Measurements from ENCODE around the gene FAM168A. TPM values are rescaled to one million over a fixed set of nuclear protein-coding genes. Genes with fewer than 3 reads are reported as not detected.

FAM168A gene
- total and polyA plus RNA-seq, 4 donors, result 4.8 to 14.6 (median 9.1) TPM

GRCh38 chr11:73409431-73409830 lies 188.5 kb downstream of the FAM168A start:
- Histone ChIP-seq H3K27ac (ENCODE audit: low read depth in 1 of 2, low read length in 2 of 2) (no peak overlapping the region), H3K4me3 (ENCODE audit: low read depth in 1 of 3, low read length in 3 of 3) (no peak overlapping the region), H3K9ac (ENCODE audit: low read depth in 1 of 2, low read length in 2 of 2) (no peak overlapping the region), H3K4me1 (ENCODE audit: control insufficient read depth in 4 of 4, insufficient read depth in 4 of 4, low read length in 3 of 4) (no peaks in the 10 kb centered on the region), H3K27me3 (ENCODE audit: control insufficient read depth in 4 of 4, insufficient read depth in 4 of 4, low read length in 3 of 4) (no peaks in the 10 kb centered on the region), H3K36me3 (ENCODE audit: control insufficient read depth in 4 of 4, insufficient read depth in 3 of 4, low read depth in 1 of 4, low read length in 3 of 4) (peaks cover 0 to 28% (median 13%) of the 10 kb centered on the region in 4 donors), H3K9me3 (ENCODE audit: control insufficient read depth in 4 of 4, low read length in 3 of 4) (no peaks in the 10 kb centered on the region)
- no peak for TF ChIP-seq YY1 (IDR thresholded peaks at IDR 0.05)
- no peak for TF ChIP-seq ZBTB33 (IDR thresholded peaks at IDR 0.05)
- no peak for TF ChIP-seq REST (IDR thresholded peaks at IDR 0.05)
- TF ChIP-seq HNF4A (conservative IDR thresholded peaks at IDR 0.05), result no peak
- TF ChIP-seq RAD21 (IDR thresholded peaks at IDR 0.05), result no peak
- no peak for TF ChIP-seq TAF1 (conservative IDR thresholded peaks at IDR 0.05)
- TF ChIP-seq NR2F2 (IDR thresholded peaks at IDR 0.05), result no peak
- TF ChIP-seq, protein P1, sequence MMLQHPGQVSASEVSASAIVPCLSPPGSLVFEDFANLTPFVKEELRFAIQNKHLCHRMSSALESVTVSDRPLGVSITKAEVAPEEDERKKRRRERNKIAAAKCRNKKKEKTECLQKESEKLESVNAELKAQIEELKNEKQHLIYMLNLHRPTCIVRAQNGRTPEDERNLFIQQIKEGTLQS (IDR thresholded peaks at IDR 0.05), result no peak
- no peak for TF ChIP-seq GABPA (IDR thresholded peaks at IDR 0.05 in 1 of 2, conservative IDR thresholded peaks at IDR 0.05 in 1 of 2)
- no peak for TF ChIP-seq HNF4G (IDR thresholded peaks at IDR 0.05)
- TF ChIP-seq MAX (IDR thresholded peaks at IDR 0.05), result no peak
- TF ChIP-seq JUND (IDR thresholded peaks at IDR 0.05), result no peak
- TF ChIP-seq EGR1 (IDR thresholded peaks at IDR 0.05; ENCODE audit: low read depth in 2 of 2), result no peak
- DNase-seq (ENCODE audit: low spot score), result no peak
- 97% methylated on average over 8 of the region's 8 CpGs for WGBS

GRCh38 chr11:73406619-73407018 lies 191.3 kb downstream of the FAM168A start:
- Histone ChIP-seq H3K27ac (ENCODE audit: low read depth in 1 of 2, low read length in 2 of 2) (no peak overlapping the region), H3K36me3 (ENCODE audit: control insufficient read depth in 4 of 4, insufficient read depth in 3 of 4, low read depth in 1 of 4, low read length in 3 of 4) (peaks cover 0 to 28% (median 13%) of the 10 kb centered on the region in 4 donors), H3K9ac (ENCODE audit: low read depth in 1 of 2, low read length in 2 of 2) (no peak overlapping the region), H3K4me1 (ENCODE audit: control insufficient read depth in 4 of 4, insufficient read depth in 4 of 4, low read length in 3 of 4) (no peaks in the 10 kb centered on the region), H3K9me3 (ENCODE audit: control insufficient read depth in 4 of 4, low read length in 3 of 4) (no peaks in the 10 kb centered on the region), H3K4me3 (ENCODE audit: low read depth in 1 of 3, low read length in 3 of 3) (no peak overlapping the region), H3K27me3 (ENCODE audit: control insufficient read depth in 4 of 4, insufficient read depth in 4 of 4, low read length in 3 of 4) (no peaks in the 10 kb centered on the region)
- WGBS, result 94% methylated on average over 5 of the region's 5 CpGs
- no peak for DNase-seq (ENCODE audit: low spot score)
- TF ChIP-seq, protein P1 (IDR thresholded peaks at IDR 0.05), result no peak
- no peak for TF ChIP-seq RXRA (IDR thresholded peaks at IDR 0.05)
- no peak for TF ChIP-seq SP1 (IDR thresholded peaks at IDR 0.05)
- no peak for TF ChIP-seq MAX (IDR thresholded peaks at IDR 0.05)
- TF ChIP-seq YY1 (IDR thresholded peaks at IDR 0.05), result no peak
- no peak for TF ChIP-seq REST (IDR thresholded peaks at IDR 0.05)
- TF ChIP-seq RAD21 (IDR thresholded peaks at IDR 0.05), result no peak
- no peak for TF ChIP-seq GABPA (IDR thresholded peaks at IDR 0.05 in 1 of 2, conservative IDR thresholded peaks at IDR 0.05 in 1 of 2)
- TF ChIP-seq NR2F2 (IDR thresholded peaks at IDR 0.05), result no peak
- no peak for TF ChIP-seq EGR1 (IDR thresholded peaks at IDR 0.05; ENCODE audit: low read depth in 2 of 2)
- no peak for TF ChIP-seq HNF4A (conservative IDR thresholded peaks at IDR 0.05)
- TF ChIP-seq ZBTB33 (IDR thresholded peaks at IDR 0.05), result no peak
- no peak for TF ChIP-seq FOXA2 (IDR thresholded peaks at IDR 0.05)
- TF ChIP-seq TAF1 (conservative IDR thresholded peaks at IDR 0.05), result no peak

Measured in liver (tissue), 9 donors.